ENCODE measurements around the gene SCAPER. TPM values are rescaled to one million over a fixed set of nuclear protein-coding genes. Genes with fewer than 3 reads are reported as not detected.

SCAPER gene
- total and polyA plus RNA-seq, 2 of the 4 experiments (the other 2 are of a cell fraction) = 2.9 to 9.7 TPM

- no peak for TF ChIP-seq MXI1 (IDR thresholded peaks at IDR 0.05; ENCODE audit: borderline replicate concordance, low read depth, low read length)
- no peak for TF ChIP-seq BHLHE40 (IDR thresholded peaks at IDR 0.05; ENCODE audit: low read depth, low read length)
- no peak for TF ChIP-seq MAZ (IDR thresholded peaks at IDR 0.05; ENCODE audit: borderline replicate concordance, low read depth, low read length)
- TF ChIP-seq RAD21 (IDR thresholded peaks at IDR 0.05; ENCODE audit: low read length) = no peak
- BruUV-seq (replicated peaks) = no TSS peak
- Histone ChIP-seq H3K9ac (ENCODE audit: low read depth, low read length) (no peak overlapping the region), H3K27ac (ENCODE audit: insufficient read depth, low read length) (no peak overlapping the region), H2BK15ac (ENCODE audit: low read depth, low read length) (no peak overlapping the region), H3K18ac (ENCODE audit: low read depth, low read length) (no peak overlapping the region), H3K79me1 (ENCODE audit: low read depth in 1 of 2, low read length in 2 of 2) (no peaks in the 10 kb centered on the region), H2AK9ac (replicated peaks; ENCODE audit: low read depth, low read length, poor library complexity) (no peak overlapping the region), H3K9me1 (ENCODE audit: insufficient read depth, low read length) (no peaks in the 10 kb centered on the region; the same call in 1 of the 2 replicates), H3K4me1 (ENCODE audit: control insufficient read depth, insufficient read depth, low read length) (no peaks in the 10 kb centered on the region; the same call in 1 of the 2 replicates), H3K36me3 (ENCODE audit: control insufficient read depth, insufficient read depth, low read length) (no peaks in the 10 kb centered on the region), H2BK5ac (ENCODE audit: low read depth, low read length, poor library complexity, severe bottlenecking) (no peak overlapping the region), H4K8ac (ENCODE audit: low read depth in 2 of 2, low read length in 2 of 2) (no peak overlapping the region), H2BK20ac (ENCODE audit: low read depth, low read length) (no peak overlapping the region), H4K91ac (ENCODE audit: insufficient read depth, low read depth, low read length) (no peak overlapping the region), H2BK120ac (ENCODE audit: low read depth, low read length) (no peak overlapping the region), H2AK5ac (ENCODE audit: low read depth, low read length) (no peak overlapping the region), H4K5ac (ENCODE audit: low read depth, low read length) (no peak overlapping the region), H3K4me2 (ENCODE audit: low read depth, low read length) (no peak overlapping the region), H3K23ac (ENCODE audit: low read depth, low read length) (no peak overlapping the region), H3K27me3 (ENCODE audit: control insufficient read depth, insufficient read depth, low read length) (no peaks in the 10 kb centered on the region), H3K56ac (ENCODE audit: extremely low read depth, insufficient read depth, low read length) (no peak overlapping the region), H3K9me3 (ENCODE audit: control insufficient read depth, insufficient read depth, low read length) (no peaks in the 10 kb centered on the region), H3K14ac (replicated peaks; ENCODE audit: low read depth, low read length) (no peak overlapping the region), H2AFZ (replicated peaks; ENCODE audit: low read length, poor library complexity) (no peak overlapping the region), H3K4me3 (ENCODE audit: insufficient read depth, low read depth, low read length) (no peak overlapping the region), H4K20me1 (ENCODE audit: insufficient read depth, low read length) (no peaks in the 10 kb centered on the region), H3K4ac (ENCODE audit: low read depth, low read length) (no peak overlapping the region)
- ATAC-seq (ENCODE audit: low read depth) (no peak), DNase-seq (no peak)
- ChIA-PET POLR2A (ENCODE audit: unreplicated experiment) (no interaction called here), CTCF (no interaction called here)
- in situ Hi-C loops (cut with MboI; ENCODE audit: low sequenced_read_pairs) = no loop called here
- WGBS, 2 experiments (ENCODE audit: extremely low coverage in 2 of 2, insufficient read length in 1 of 2) = no CpG with 5 or more reads among the region's 2 CpGs
- intact Hi-C loops (cut with micrococcal nuclease) = no loop called here
- dilution Hi-C loops (cut with HindIII; ENCODE audit: low sequenced_read_pairs, unreplicated experiment) = no loop called here
Observed at GRCh38 chr15:76363251-76363650, 541.9 kb downstream of the SCAPER start.
